Keratinocyte (primary cell): ENCODE results near the gene ITGB4.

Source experiments
- EZH2 ChIP-seq: IDR thresholded peaks from one replicate; pipeline ENCODE4 v1.6.1; 2012; ENCODE audit warnings: inconsistent platforms, mild to moderate bottlenecking, low read length, moderate library complexity
- TF ChIP-seq, protein P1 (sequence below), 3 experiments: IDR thresholded peaks in 1 of 3; conservative IDR thresholded peaks in 1 of 3; optimal IDR thresholded peaks in 1 of 3; 2 replicates in 2 of 3; 3 replicates in 1 of 3; pipeline versions ENCODE3 to v1.5.1; 2011; ENCODE audit warnings: low read length in 3 of 3, mild to moderate bottlenecking in 3 of 3, moderate library complexity in 2 of 3, control low read depth in 1 of 3, inconsistent platforms in 1 of 3; ENCODE audit not compliant: insufficient read depth in 2 of 3; ENCODE audit errors: extremely low read depth in 1 of 3

DNA sequence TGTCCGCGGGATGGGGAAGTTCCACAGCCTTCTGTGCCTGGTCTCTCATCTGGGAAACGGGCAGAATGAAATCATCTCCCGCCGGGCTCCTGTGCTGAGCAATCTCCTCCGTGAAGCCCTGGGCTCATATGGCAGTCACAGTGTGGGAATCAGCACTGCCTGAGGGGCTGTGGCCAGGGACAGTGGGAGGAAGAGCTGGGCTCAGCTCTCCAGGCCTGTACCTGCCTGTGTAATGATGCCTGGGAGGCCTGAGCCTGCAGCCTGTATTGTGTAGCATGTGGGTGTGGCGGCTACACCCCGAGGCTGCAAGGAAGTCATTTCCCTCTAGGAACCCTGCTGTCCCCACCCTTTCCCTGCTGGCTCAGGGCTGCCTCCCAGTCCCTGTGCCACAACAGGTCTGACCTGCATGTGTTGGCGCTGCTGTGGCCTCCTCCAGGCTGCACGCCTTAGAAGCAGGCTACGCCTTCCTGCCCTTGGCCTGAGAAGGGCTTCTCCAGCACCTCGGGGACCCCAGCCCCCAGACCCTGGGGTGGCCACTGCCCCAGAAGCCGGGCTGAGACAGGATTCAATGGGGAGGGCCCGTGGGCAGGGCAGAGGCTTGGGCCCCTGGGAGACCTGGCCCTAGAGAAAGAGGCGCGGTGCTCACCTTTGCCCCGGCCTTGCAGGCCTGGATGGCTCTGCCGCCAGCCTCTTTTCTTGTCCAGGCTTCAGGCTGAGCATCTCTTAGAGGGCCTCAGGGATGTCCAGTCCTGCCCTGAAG lies 2.1 kb downstream of the ITGB4 start:
- TF ChIP-seq, protein P1, sequence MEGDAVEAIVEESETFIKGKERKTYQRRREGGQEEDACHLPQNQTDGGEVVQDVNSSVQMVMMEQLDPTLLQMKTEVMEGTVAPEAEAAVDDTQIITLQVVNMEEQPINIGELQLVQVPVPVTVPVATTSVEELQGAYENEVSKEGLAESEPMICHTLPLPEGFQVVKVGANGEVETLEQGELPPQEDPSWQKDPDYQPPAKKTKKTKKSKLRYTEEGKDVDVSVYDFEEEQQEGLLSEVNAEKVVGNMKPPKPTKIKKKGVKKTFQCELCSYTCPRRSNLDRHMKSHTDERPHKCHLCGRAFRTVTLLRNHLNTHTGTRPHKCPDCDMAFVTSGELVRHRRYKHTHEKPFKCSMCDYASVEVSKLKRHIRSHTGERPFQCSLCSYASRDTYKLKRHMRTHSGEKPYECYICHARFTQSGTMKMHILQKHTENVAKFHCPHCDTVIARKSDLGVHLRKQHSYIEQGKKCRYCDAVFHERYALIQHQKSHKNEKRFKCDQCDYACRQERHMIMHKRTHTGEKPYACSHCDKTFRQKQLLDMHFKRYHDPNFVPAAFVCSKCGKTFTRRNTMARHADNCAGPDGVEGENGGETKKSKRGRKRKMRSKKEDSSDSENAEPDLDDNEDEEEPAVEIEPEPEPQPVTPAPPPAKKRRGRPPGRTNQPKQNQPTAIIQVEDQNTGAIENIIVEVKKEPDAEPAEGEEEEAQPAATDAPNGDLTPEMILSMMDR (optimal IDR thresholded peaks at IDR 0.05 in 1 of 3, IDR thresholded peaks at IDR 0.05 in 1 of 3, conservative IDR thresholded peaks at IDR 0.05 in 1 of 3; ENCODE audit: extremely low read depth in 1 of 3, insufficient read depth in 2 of 3, low read length in 3 of 3): no peak
- TF ChIP-seq EZH2: no peak
